CD4-positive, alpha-beta T cell (primary cell): ENCODE data around the gene LAMA4. TPM values are rescaled to one million over a fixed set of nuclear protein-coding genes. Genes with fewer than 3 reads are reported as not detected.

Experiments
- ATAC-seq: fragments of 200-7000 bp; cut with Tn5 transposase; one replicate; pipeline ENCODE4 v1.10.0; 2022; ENCODE audit warnings: mild to moderate bottlenecking; ENCODE audit not compliant: poor library complexity
- CTCF ChIA-PET: fragments of 350-600 bp; sonication (Branson Sonifier 250); formaldehyde crosslinking; loops from one replicate; lab custom pipeline; 2021; ENCODE audit warnings: antibody characterized with exemption, inconsistent platforms; lab: Charles Lee
- POLR2A ChIA-PET: fragments of 350-600 bp; sonication (Branson Sonifier 250); formaldehyde crosslinking; loops from one replicate; lab custom pipeline; 2021; ENCODE audit warnings: antibody characterized with exemption, inconsistent platforms; lab: Charles Lee
- DNase-seq, 14 experiments: peaks; one replicate each; pipeline ENCODE4 v3.0.0-alpha.2; 2013 to 2020; ENCODE audit warnings: mixed read lengths in 2 of 14
- H3K27ac ChIP-seq, 2 donors: one replicate each; pipeline versions ENCODE4 v1.5.1 to v1.7.0; 2013; ENCODE audit warnings: low read length in 2 of 2, low read depth in 1 of 2, mild to moderate bottlenecking in 1 of 2
- H3K27me3 ChIP-seq, 2 experiments: 1 replicate in 1 of 2; 2 replicates in 1 of 2; pipeline versions ENCODE4 v1.6.1 to v1.7.0; 2013; ENCODE audit warnings: low read length in 2 of 2, control low read depth in 1 of 2, mild to moderate bottlenecking in 1 of 2, moderate library complexity in 1 of 2; ENCODE audit not compliant: insufficient read depth in 2 of 2, control insufficient read depth in 1 of 2
- H3K36me3 ChIP-seq: one replicate; pipeline ENCODE4 v1.6.1; 2013; ENCODE audit warnings: low read length, control low read depth; ENCODE audit not compliant: insufficient read depth
- H3K4me1 ChIP-seq: one replicate; pipeline ENCODE4 v1.6.1; 2013; ENCODE audit warnings: low read length, control low read depth; ENCODE audit not compliant: insufficient read depth
- H3K4me3 ChIP-seq: one replicate; pipeline ENCODE4 v1.5.1; 2013; ENCODE audit warnings: mild to moderate bottlenecking, low read length, moderate library complexity
- H3K9me3 ChIP-seq, 2 experiments: 1 replicate in 1 of 2; 2 replicates in 1 of 2; pipeline versions ENCODE4 v1.6.1 to v1.7.0; 2013; ENCODE audit warnings: low read length in 2 of 2, mild to moderate bottlenecking in 2 of 2, control low read depth in 1 of 2, moderate library complexity in 1 of 2; ENCODE audit not compliant: control insufficient read depth in 1 of 2, insufficient read depth in 1 of 2
- H3K27ac Mint-ChIP-seq: one replicate; pipeline ENCODE4 v1.8.0; 2020; ENCODE audit warnings: mixed read lengths
- H3K27me3 Mint-ChIP-seq: one replicate; pipeline ENCODE4 v1.8.0; 2021; ENCODE audit warnings: mixed read lengths
- H3K36me3 Mint-ChIP-seq: one replicate; pipeline ENCODE4 v1.8.0; 2021; ENCODE audit warnings: low read depth, mixed read lengths
- H3K4me1 Mint-ChIP-seq: one replicate; pipeline ENCODE4 v1.8.0; 2021; ENCODE audit warnings: low read depth, mixed read lengths
- H3K4me3 Mint-ChIP-seq: one replicate; pipeline ENCODE4 v1.8.0; 2020; ENCODE audit warnings: mild to moderate bottlenecking, mixed read lengths
- H3K9me3 Mint-ChIP-seq: one replicate; pipeline ENCODE4 v1.8.0; 2020; ENCODE audit warnings: mixed read lengths
- intact Hi-C, 2 experiments: fragments of 100-400 bp; cut with DNase I in 1 of 2; cut with micrococcal nuclease in 1 of 2; formaldehyde crosslinking; loops; one replicate each; pipeline versions ENCODE4 v1.15.1 to v1.9.0; 2023 to 2025; cut with DNase I, micrococcal nuclease
- total RNA-seq, 174 experiments: library from RNA in 2 of 174; stranded (reverse) in 2 of 174; gene quantifications; one replicate each; pipeline ENCODE4 v1.2.3 and lab custom pipeline; 2021 to 2026
- TF ChIP-seq, protein P1 (sequence below): fragments of 200-600 bp; IDR thresholded peaks from one replicate; pipeline ENCODE4 v1.8.0; 2022; ENCODE audit warnings: antibody characterized with exemption, mild to moderate bottlenecking

LAMA4 gene
- total RNA-seq, 2 experiments from 2014 or later: not detected

DNA sequence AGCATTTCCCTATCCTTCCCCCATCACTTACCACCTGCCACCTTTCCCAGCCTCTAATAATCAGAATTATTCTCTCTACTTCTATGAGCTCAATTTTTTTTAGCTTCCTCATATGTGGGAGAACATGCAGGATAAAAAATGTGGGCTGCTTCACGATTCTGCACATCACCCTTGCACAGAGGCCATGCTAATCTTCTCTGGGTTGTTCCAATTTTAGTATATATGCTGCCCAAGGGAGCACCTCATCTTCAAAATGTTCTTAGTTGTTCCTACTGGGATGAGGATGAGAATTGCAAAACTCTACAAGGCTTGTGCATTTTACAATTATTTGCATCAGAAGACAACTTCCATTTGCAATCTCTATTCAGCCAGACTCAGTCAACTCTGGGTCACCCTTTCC, 58.1 kb downstream of the LAMA4 start:
- Histone ChIP-seq H3K27ac (no peak overlapping the region), H3K36me3 (no peaks in the 10 kb centered on the region), H3K4me3 (no peak overlapping the region), H3K27me3 (peaks cover 0 to 4% of the 10 kb centered on the region in 2 experiments), H3K9me3 (no peaks in the 10 kb centered on the region), H3K4me1 (no peaks in the 10 kb centered on the region)
- ChIA-PET CTCF (no interaction called here), POLR2A (no interaction called here)
- H3K36me3 Mint-ChIP-seq: no peaks in the 10 kb centered on the region
- TF ChIP-seq, protein P1, sequence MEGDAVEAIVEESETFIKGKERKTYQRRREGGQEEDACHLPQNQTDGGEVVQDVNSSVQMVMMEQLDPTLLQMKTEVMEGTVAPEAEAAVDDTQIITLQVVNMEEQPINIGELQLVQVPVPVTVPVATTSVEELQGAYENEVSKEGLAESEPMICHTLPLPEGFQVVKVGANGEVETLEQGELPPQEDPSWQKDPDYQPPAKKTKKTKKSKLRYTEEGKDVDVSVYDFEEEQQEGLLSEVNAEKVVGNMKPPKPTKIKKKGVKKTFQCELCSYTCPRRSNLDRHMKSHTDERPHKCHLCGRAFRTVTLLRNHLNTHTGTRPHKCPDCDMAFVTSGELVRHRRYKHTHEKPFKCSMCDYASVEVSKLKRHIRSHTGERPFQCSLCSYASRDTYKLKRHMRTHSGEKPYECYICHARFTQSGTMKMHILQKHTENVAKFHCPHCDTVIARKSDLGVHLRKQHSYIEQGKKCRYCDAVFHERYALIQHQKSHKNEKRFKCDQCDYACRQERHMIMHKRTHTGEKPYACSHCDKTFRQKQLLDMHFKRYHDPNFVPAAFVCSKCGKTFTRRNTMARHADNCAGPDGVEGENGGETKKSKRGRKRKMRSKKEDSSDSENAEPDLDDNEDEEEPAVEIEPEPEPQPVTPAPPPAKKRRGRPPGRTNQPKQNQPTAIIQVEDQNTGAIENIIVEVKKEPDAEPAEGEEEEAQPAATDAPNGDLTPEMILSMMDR: no peak
- H3K27ac Mint-ChIP-seq: no peak overlapping the region
- ATAC-seq (no peak), DNase-seq (no peak)
- intact Hi-C loops: no loop called here
- no peak overlapping the region for H3K4me3 Mint-ChIP-seq
- H3K4me1 Mint-ChIP-seq: no peaks in the 10 kb centered on the region
- H3K27me3 Mint-ChIP-seq: peaks cover 24% of the 10 kb centered on the region
- H3K9me3 Mint-ChIP-seq: peaks cover 3% of the 10 kb centered on the region

DNA sequence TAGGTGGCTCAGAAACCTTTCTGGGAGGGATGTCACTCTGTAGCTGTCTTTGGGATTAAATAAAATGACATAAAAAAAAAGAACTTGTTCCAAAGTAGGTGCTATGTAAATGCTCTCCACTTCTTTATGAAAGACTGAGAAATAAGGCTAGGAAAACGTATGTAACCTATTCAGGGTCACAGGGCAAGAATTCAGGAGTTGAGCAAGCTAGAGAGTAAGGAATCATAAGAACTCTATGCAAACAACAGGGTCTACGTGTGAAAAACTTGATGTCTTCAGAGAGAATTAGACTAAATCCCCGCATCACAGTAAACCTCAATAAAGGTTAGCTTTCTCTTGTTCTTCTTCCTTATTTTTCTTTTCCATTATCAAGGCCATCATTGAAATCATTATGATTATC, 59.2 kb downstream of the LAMA4 start:
- ATAC-seq (no peak), DNase-seq (no peak)
- TF ChIP-seq, protein P1: no peak
- peaks cover 0 to 6% of the 10 kb centered on the region in 2 experiments for H3K27me3 ChIP-seq
- H3K36me3 Mint-ChIP-seq: no peaks in the 10 kb centered on the region
- H3K9me3 Mint-ChIP-seq: peaks cover 3% of the 10 kb centered on the region
- H3K4me1 Mint-ChIP-seq: no peaks in the 10 kb centered on the region
- no peak overlapping the region for H3K27ac ChIP-seq
- H3K4me1 ChIP-seq: no peaks in the 10 kb centered on the region
- peaks cover 24% of the 10 kb centered on the region for H3K27me3 Mint-ChIP-seq
- ChIA-PET POLR2A (no interaction called here), CTCF (no interaction called here)
- H3K27ac Mint-ChIP-seq: no peak overlapping the region
- no peaks in the 10 kb centered on the region for H3K36me3 ChIP-seq
- H3K9me3 ChIP-seq: no peaks in the 10 kb centered on the region
- no peak overlapping the region for H3K4me3 Mint-ChIP-seq
- no peak overlapping the region for H3K4me3 ChIP-seq
- intact Hi-C loops: no loop called here

DNA sequence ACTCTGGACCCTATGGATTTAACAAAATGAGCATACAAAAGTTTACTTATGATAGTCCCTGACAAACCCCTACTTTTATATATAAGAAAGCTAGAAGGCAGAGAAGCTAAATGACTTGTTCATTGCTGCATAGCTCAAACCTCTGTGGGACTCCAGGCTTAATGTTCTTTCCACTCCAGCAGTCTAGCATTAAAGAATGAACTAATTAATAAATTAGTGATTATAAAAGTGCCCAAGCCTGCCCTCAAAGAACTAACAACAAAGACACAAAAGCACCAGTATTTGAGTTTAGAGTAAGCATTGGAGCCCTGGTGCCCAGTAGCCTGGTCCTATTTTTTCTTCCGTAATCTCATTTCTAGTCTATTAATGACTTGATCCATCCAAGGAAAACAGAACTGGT, 59.9 kb downstream of the LAMA4 start:
- TF ChIP-seq, protein P1: no peak
- peaks cover 23% of the 10 kb centered on the region for H3K27me3 Mint-ChIP-seq
- ChIA-PET CTCF (no interaction called here), POLR2A (no interaction called here)
- intact Hi-C loops: no loop called here
- Histone ChIP-seq H3K4me3 (no peak overlapping the region), H3K4me1 (no peaks in the 10 kb centered on the region), H3K27ac (no peak overlapping the region), H3K9me3 (no peaks in the 10 kb centered on the region), H3K27me3 (peaks cover 0 to 6% of the 10 kb centered on the region in 2 experiments), H3K36me3 (no peaks in the 10 kb centered on the region)
- no peaks in the 10 kb centered on the region for H3K9me3 Mint-ChIP-seq
- ATAC-seq: no peak
- DNase-seq: no peak
- H3K4me3 Mint-ChIP-seq: no peak overlapping the region
- H3K27ac Mint-ChIP-seq: no peak overlapping the region
- H3K36me3 Mint-ChIP-seq: no peaks in the 10 kb centered on the region
- H3K4me1 Mint-ChIP-seq: no peaks in the 10 kb centered on the region
